ENCODE data around the gene NDOR1. TPM values are rescaled to one million over a fixed set of nuclear protein-coding genes. Genes with fewer than 3 reads are reported as not detected.
"Not testable (repeated sequence)": the region's sequence is repeated elsewhere in the genome, so short reads cannot be mapped to it uniquely, and the experiment has no call there.

NDOR1 gene
- total RNA-seq, 1 experiment from 2014 or later: 31.8 TPM

- Mint-ChIP-seq H3K27ac (ENCODE audit: unreplicated experiment) (peak overlapping the region; percentile 95), H3K9me3 (ENCODE audit: unreplicated experiment) (no peaks in the 10 kb centered on the region), H3K27me3 (ENCODE audit: insufficient read depth, unreplicated experiment) (peaks cover 3% of the 10 kb centered on the region), H3K4me1 (ENCODE audit: low read depth, unreplicated experiment) (peaks cover 7% of the 10 kb centered on the region), H3K36me3 (ENCODE audit: insufficient read depth, unreplicated experiment) (peaks cover 68% of the 10 kb centered on the region), H3K4me3 (ENCODE audit: unreplicated experiment) (peak overlapping the region; percentile 80)
- DNase-seq: no peak
- H3K4me3 ChIP-seq (ENCODE audit: low read depth, low read length): peak overlapping the region; percentile 77
- CTCF ChIA-PET: interaction anchor here (2.7 kb wide), 1 partner anchor 12 kb away, joined by 11 read pairs; no protein-coding TSS in a partner anchor
- POLR2A ChIA-PET: interaction anchor here (0.6 to 1.1 kb wide), 3 partner anchors 12 to 120 kb away, joined by 3 to 5 read pairs (median 4); no protein-coding TSS in a partner anchor
- no TSS peak for BruUV-seq (replicated peaks)
- intact Hi-C loops (cut with micrococcal nuclease; ENCODE audit: unreplicated experiment): loop anchor here (5.0 to 10.0 kb wide), 2 partner anchors 50 to 448 kb away; partner anchors contain the start of genes CCDC183 and TMEM141
- H3K36me3 ChIP-seq (ENCODE audit: control insufficient read depth, insufficient read depth, low read length): peaks cover 2% of the 10 kb centered on the region; the same call in 1 of the 2 replicates
- no peaks in the 10 kb centered on the region for H3K9me3 ChIP-seq
- H3K4me1 ChIP-seq: peaks cover 16% of the 10 kb centered on the region
- TF ChIP-seq, protein P1, sequence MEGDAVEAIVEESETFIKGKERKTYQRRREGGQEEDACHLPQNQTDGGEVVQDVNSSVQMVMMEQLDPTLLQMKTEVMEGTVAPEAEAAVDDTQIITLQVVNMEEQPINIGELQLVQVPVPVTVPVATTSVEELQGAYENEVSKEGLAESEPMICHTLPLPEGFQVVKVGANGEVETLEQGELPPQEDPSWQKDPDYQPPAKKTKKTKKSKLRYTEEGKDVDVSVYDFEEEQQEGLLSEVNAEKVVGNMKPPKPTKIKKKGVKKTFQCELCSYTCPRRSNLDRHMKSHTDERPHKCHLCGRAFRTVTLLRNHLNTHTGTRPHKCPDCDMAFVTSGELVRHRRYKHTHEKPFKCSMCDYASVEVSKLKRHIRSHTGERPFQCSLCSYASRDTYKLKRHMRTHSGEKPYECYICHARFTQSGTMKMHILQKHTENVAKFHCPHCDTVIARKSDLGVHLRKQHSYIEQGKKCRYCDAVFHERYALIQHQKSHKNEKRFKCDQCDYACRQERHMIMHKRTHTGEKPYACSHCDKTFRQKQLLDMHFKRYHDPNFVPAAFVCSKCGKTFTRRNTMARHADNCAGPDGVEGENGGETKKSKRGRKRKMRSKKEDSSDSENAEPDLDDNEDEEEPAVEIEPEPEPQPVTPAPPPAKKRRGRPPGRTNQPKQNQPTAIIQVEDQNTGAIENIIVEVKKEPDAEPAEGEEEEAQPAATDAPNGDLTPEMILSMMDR (IDR thresholded peaks at IDR 0.05; ENCODE audit: insufficient read depth in 1 of 2, low read depth in 1 of 2, low read length in 1 of 2, severe bottlenecking in 1 of 2, unreplicated experiment in 1 of 2): no peak
- H3K27me3 ChIP-seq (replicated peaks; ENCODE audit: control insufficient read depth, insufficient read depth, low read length): no peaks in the 10 kb centered on the region
These were observed 37.0 kb downstream of the NDOR1 start for GRCh38 chr9:137242269-137243203.

GRCh38 chr9:137243266-137243625, 37.7 kb downstream of the NDOR1 start:
- TSS peak; percentile 67 for BruUV-seq (replicated peaks)
- H3K27ac Mint-ChIP-seq (ENCODE audit: unreplicated experiment): peak overlapping the region; percentile 95
- H3K4me1 Mint-ChIP-seq (ENCODE audit: low read depth, unreplicated experiment); H3K36me3 ChIP-seq (ENCODE audit: control insufficient read depth, insufficient read depth, low read length); H3K27me3 ChIP-seq (replicated peaks; ENCODE audit: control insufficient read depth, insufficient read depth, low read length); H3K27me3 Mint-ChIP-seq (ENCODE audit: insufficient read depth, unreplicated experiment); H3K9me3 Mint-ChIP-seq (ENCODE audit: unreplicated experiment); POLR2A ChIA-PET; H3K4me3 ChIP-seq (ENCODE audit: low read depth, low read length); CTCF ChIA-PET; H3K9me3 ChIP-seq; DNase-seq: not testable (repeated sequence)
- intact Hi-C loops (cut with micrococcal nuclease; ENCODE audit: unreplicated experiment): loop anchor here (5.0 to 10.0 kb wide), 2 partner anchors 49 to 448 kb away; partner anchors contain the start of genes CCDC183 and TMEM141
- peaks cover 68% of the 10 kb centered on the region for H3K36me3 Mint-ChIP-seq (ENCODE audit: insufficient read depth, unreplicated experiment)
- peak overlapping the region; percentile 80 for H3K4me3 Mint-ChIP-seq (ENCODE audit: unreplicated experiment)
- H3K4me1 ChIP-seq: peaks cover 16% of the 10 kb centered on the region

DNA sequence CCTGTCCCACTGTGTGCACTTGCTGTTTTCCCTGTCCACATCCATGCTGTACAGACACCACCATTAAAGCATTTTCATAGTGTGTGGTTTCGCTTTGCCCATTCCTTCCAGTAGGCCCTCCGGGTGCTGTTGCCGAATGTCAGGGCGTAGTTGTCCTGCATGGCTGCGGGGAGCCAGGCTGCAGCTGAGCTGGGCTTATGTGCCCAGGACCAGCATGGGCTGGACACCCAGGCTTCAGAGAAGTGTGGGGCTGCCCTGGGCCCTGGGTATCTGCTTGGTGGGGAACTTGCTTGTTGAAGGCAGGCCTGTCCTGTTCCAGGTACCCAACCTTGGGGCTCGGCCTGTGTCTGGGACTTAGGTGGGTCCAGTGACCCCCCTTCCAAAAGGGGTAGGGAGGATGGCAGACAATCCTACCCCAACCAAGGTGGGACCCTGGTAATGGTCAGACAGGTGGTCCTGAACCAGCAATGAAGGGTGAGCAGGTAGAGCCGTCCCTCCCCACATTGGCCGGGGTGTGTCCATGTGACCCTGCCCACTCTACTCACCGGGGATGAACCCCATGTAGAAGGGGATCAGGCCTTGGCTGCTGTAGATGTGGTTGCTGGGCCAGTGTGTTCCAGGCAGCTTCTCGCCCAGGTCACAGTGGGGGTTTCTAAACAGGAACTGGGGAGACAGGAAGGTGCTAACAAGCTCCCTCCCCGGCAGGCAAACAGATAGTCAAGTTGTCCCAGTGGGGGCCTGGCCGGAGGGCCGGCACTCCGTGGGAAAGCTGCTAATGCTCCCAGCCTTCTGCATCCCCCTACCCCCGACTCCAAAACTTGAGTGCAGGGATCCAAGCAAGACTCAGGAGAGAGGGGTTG, 38.4 kb downstream of the NDOR1 start:
- no peaks in the 10 kb centered on the region for H3K9me3 ChIP-seq
- CTCF ChIA-PET: interaction anchor here (0.6 kb wide), 1 partner anchor 482 kb away, joined by 3 read pairs; no protein-coding TSS in a partner anchor
- peak overlapping the region; percentile 80 for H3K4me3 Mint-ChIP-seq (ENCODE audit: unreplicated experiment)
- H3K36me3 ChIP-seq (ENCODE audit: control insufficient read depth, insufficient read depth, low read length): peaks cover 2% of the 10 kb centered on the region; the same call in 1 of the 2 replicates
- BruUV-seq (replicated peaks): no TSS peak
- TF ChIP-seq, protein P1 (IDR thresholded peaks at IDR 0.05; ENCODE audit: insufficient read depth in 1 of 2, low read depth in 1 of 2, low read length in 1 of 2, severe bottlenecking in 1 of 2, unreplicated experiment in 1 of 2): no peak
- H3K4me3 ChIP-seq (ENCODE audit: low read depth, low read length): no peak overlapping the region
- H3K36me3 Mint-ChIP-seq (ENCODE audit: insufficient read depth, unreplicated experiment): peaks cover 68% of the 10 kb centered on the region
- no peaks in the 10 kb centered on the region for H3K27me3 ChIP-seq (replicated peaks; ENCODE audit: control insufficient read depth, insufficient read depth, low read length)
- POLR2A ChIA-PET: interaction anchor here (0.6 kb wide), 1 partner anchor 173 kb away, joined by 3 read pairs; no protein-coding TSS in a partner anchor
- no peaks in the 10 kb centered on the region for H3K9me3 Mint-ChIP-seq (ENCODE audit: unreplicated experiment)
- H3K4me1 Mint-ChIP-seq (ENCODE audit: low read depth, unreplicated experiment): peaks cover 7% of the 10 kb centered on the region
- peaks cover 3% of the 10 kb centered on the region for H3K27me3 Mint-ChIP-seq (ENCODE audit: insufficient read depth, unreplicated experiment)
- H3K4me1 ChIP-seq: peaks cover 16% of the 10 kb centered on the region
- H3K27ac Mint-ChIP-seq (ENCODE audit: unreplicated experiment): peak overlapping the region; percentile 95
- intact Hi-C loops (cut with micrococcal nuclease; ENCODE audit: unreplicated experiment): loop anchor here (5.0 to 10.0 kb wide), 2 partner anchors 48 to 449 kb away; partner anchors contain the start of genes CCDC183 and TMEM141
- no peak for DNase-seq

Data from Caco-2 (cell line).